HCT116 (cell line): ENCODE results near the gene UBE2F. TPM values are rescaled to one million over a fixed set of nuclear protein-coding genes. Genes with fewer than 3 reads are reported as not detected.

ENCODE experiments used
- ATAC-seq: fragments of 200-7000 bp; cut with Tn5 transposase; 2 replicates; pipeline ENCODE4 v1.9.1; 2020; ENCODE audit warnings: mild to moderate bottlenecking, moderate library complexity
- BruUV-seq: library from RNA; stranded (reverse); fragments of 400-500 nt; replicated peaks from 2 replicates; lab custom pipeline; 2021; lab: Mats Ljungman, UMichigan
- CTCF ChIA-PET: fragments of 300-600 bp; sonication (Branson Sonifier 250); formaldehyde crosslinking; loops from one replicate; lab custom pipeline; 2021; ENCODE audit warnings: antibody characterized with exemption; lab: Charles Lee
- POLR2A ChIA-PET: fragments of 300-600, 350-600 bp; sonication (Branson Sonifier 250); formaldehyde crosslinking; loops from one replicate; lab custom pipeline; 2021; ENCODE audit warnings: antibody characterized with exemption; lab: Charles Lee
- RAD21 ChIA-PET, 2 experiments: fragments of 300-600 bp; sonication (Branson Sonifier 250); formaldehyde crosslinking; loops; one replicate each; lab custom pipeline; 2023; ENCODE audit warnings: low total read pairs in 2 of 2; ENCODE audit not compliant: uncharacterized antibody in 2 of 2, unreplicated experiment in 2 of 2, low non-redundant PET in 1 of 2; lab: Charles Lee
- DNase-seq: peaks from one replicate; pipeline ENCODE4 v3.0.0-alpha.2; 2010; ENCODE audit warnings: low read depth, low spot score
- H2AFZ ChIP-seq: fragments of 200-600 bp; shearing (Covaris generic), sonication (generic); 2 replicates; pipeline ENCODE4 v1.6.1; 2017; ENCODE audit warnings: low read depth, mixed run types, mixed read lengths, antibody characterized with exemption, low read length; ENCODE audit not compliant: poor library complexity, severe bottlenecking
- H3K27ac ChIP-seq: 2 replicates; pipeline ENCODE4 v1.5.1; 2012; ENCODE audit warnings: low read depth, low read length
- H3K27me3 ChIP-seq: fragments of 200-600 bp; sonication (generic); 2 replicates; pipeline ENCODE4 v1.6.1; 2016; ENCODE audit warnings: mixed run types, low read length, mixed read lengths; ENCODE audit not compliant: insufficient read depth
- H3K36me3 ChIP-seq, 2 experiments: fragments of 200-500 bp in 1 of 2; fragments of 200-600 bp in 1 of 2; sonication (Bioruptor generic) in 1 of 2; sonication (generic) in 1 of 2; 2 replicates each; pipeline versions ENCODE4 v1.5.1 to v1.6.1; 2014 to 2016; ENCODE audit warnings: low read length in 2 of 2, inconsistent platforms in 1 of 2, mixed read lengths in 1 of 2, mixed run types in 1 of 2; ENCODE audit not compliant: insufficient read depth in 2 of 2, control insufficient read depth in 1 of 2
- H3K4me1 ChIP-seq, 2 experiments: fragments of 200-600 bp in 1 of 2; sonication (generic) in 1 of 2; 2 replicates each; pipeline versions ENCODE4 v1.5.1 to v1.6.1; 2012 to 2017; ENCODE audit warnings: low read length in 2 of 2, inconsistent platforms in 1 of 2, mild to moderate bottlenecking in 1 of 2, mixed read lengths in 1 of 2, mixed run types in 1 of 2, moderate library complexity in 1 of 2; ENCODE audit not compliant: insufficient read depth in 2 of 2, control insufficient read depth in 1 of 2
- H3K4me2 ChIP-seq: fragments of 200-600 bp; sonication (generic); 2 replicates; pipeline ENCODE4 v1.6.1; 2017; ENCODE audit warnings: mixed run types, low read length, mixed read lengths
- H3K4me3 ChIP-seq, 2 experiments: fragments of 200-600 bp in 1 of 2; sonication (generic) in 1 of 2; replicated peaks in 1 of 2; 2 replicates each; pipeline ENCODE4 v1.5.1; 2011 to 2016; ENCODE audit warnings: low read length in 2 of 2, control low read depth in 1 of 2, low read depth in 1 of 2, mild to moderate bottlenecking in 1 of 2, mixed read lengths in 1 of 2, mixed run types in 1 of 2
- H3K79me2 ChIP-seq: fragments of 200-600 bp; sonication (generic); 2 replicates; pipeline ENCODE4 v1.6.1; 2017; ENCODE audit warnings: mild to moderate bottlenecking, mixed run types, low read length, moderate library complexity, mixed read lengths; ENCODE audit not compliant: insufficient read depth
- H3K9ac ChIP-seq: fragments of 200-600 bp; sonication (generic); 2 replicates; pipeline ENCODE4 v1.6.1; 2016; ENCODE audit warnings: low read length, mixed read lengths
- H3K9me2 ChIP-seq: fragments of 200-600 bp; sonication (generic), shearing (Covaris generic); 2 replicates; pipeline ENCODE4 v1.6.1; 2017; ENCODE audit warnings: mixed run types, mild to moderate bottlenecking, moderate library complexity; ENCODE audit not compliant: insufficient read depth
- H3K9me3 ChIP-seq, 2 experiments: fragments of 200-500 bp in 1 of 2; fragments of 200-600 bp in 1 of 2; sonication (Bioruptor generic) in 1 of 2; sonication (generic) in 1 of 2; 2 replicates each; pipeline ENCODE4 v1.6.1; 2014 to 2017; ENCODE audit warnings: low read length in 2 of 2, mixed read lengths in 2 of 2, inconsistent platforms in 1 of 2, low read depth in 1 of 2, mild to moderate bottlenecking in 1 of 2, mixed run types in 1 of 2, moderate library complexity in 1 of 2; ENCODE audit not compliant: control insufficient read depth in 1 of 2, insufficient read depth in 1 of 2
- H4K20me1 ChIP-seq: fragments of 200-600 bp; sonication (generic), shearing (Covaris generic); 2 replicates; pipeline ENCODE4 v1.6.1; 2017; ENCODE audit warnings: mixed run types, mild to moderate bottlenecking, moderate library complexity; ENCODE audit not compliant: insufficient read depth
- CBX3 ChIP-seq: IDR thresholded peaks from 2 replicates; pipeline ENCODE4 v1.6.1; 2012; ENCODE audit warnings: low read depth
- CEBPB ChIP-seq: IDR thresholded peaks from 2 replicates; pipeline ENCODE4 v1.6.1; 2012; ENCODE audit warnings: low read depth
- EGR1 ChIP-seq: IDR thresholded peaks from 2 replicates; pipeline ENCODE4 v1.6.1; 2012; ENCODE audit warnings: low read depth
- ELF1 ChIP-seq: IDR thresholded peaks from 2 replicates; pipeline ENCODE4 v1.6.1; 2012; ENCODE audit warnings: low read depth, borderline replicate concordance
- EZH2 ChIP-seq: fragments of 200-600 bp; sonication (generic); IDR thresholded peaks from 2 replicates; pipeline ENCODE4 v1.6.1; 2017; ENCODE audit warnings: antibody characterized with exemption, mixed run types
- EZH2phosphoT487 ChIP-seq: fragments of 200-600 bp; IDR thresholded peaks from 2 replicates; pipeline ENCODE4 v1.6.1; 2018; ENCODE audit warnings: antibody characterized with exemption, borderline replicate concordance
- FOSL1 ChIP-seq: IDR thresholded peaks from 2 replicates; pipeline ENCODE4 v1.6.1; 2012; ENCODE audit warnings: low read depth
- JUND ChIP-seq: IDR thresholded peaks from 2 replicates; pipeline ENCODE4 v1.6.1; 2012
- POLR2A ChIP-seq: IDR thresholded peaks from 2 replicates; pipeline ENCODE4 v1.7.0; 2011; ENCODE audit warnings: borderline replicate concordance; ENCODE audit not compliant: insufficient read depth, insufficient read length; ENCODE audit errors: extremely low read depth
- POLR2AphosphoS5 ChIP-seq: IDR thresholded peaks from 2 replicates; pipeline ENCODE4 v1.6.1; 2011; ENCODE audit warnings: mild to moderate bottlenecking, low read depth, low read length, moderate library complexity
- RAD21 ChIP-seq: IDR thresholded peaks from 2 replicates; pipeline ENCODE4 v1.6.1; 2012; ENCODE audit warnings: low read depth, mild to moderate bottlenecking
- SIN3A ChIP-seq: IDR thresholded peaks from 2 replicates; pipeline ENCODE4 v1.6.1; 2012; ENCODE audit warnings: low read depth
- SP1 ChIP-seq: IDR thresholded peaks from 2 replicates; pipeline ENCODE4 v1.6.1; 2012; ENCODE audit warnings: low read depth
- SRF ChIP-seq: IDR thresholded peaks from 2 replicates; pipeline ENCODE4 v1.6.1; 2012; ENCODE audit warnings: low read depth
- TCF7L2 ChIP-seq: IDR thresholded peaks from 2 replicates; pipeline ENCODE4 v1.7.0; 2011; ENCODE audit warnings: borderline replicate concordance, inconsistent platforms; ENCODE audit not compliant: insufficient read depth, insufficient read length; ENCODE audit errors: extremely low read depth
- YY1 ChIP-seq: IDR thresholded peaks from 2 replicates; pipeline ENCODE4 v1.6.1; 2011; ENCODE audit warnings: low read length, low read depth, moderate library complexity, mild to moderate bottlenecking; ENCODE audit not compliant: insufficient replicate concordance; ENCODE audit errors: extremely low read depth
- ZFX ChIP-seq: fragments of 450-650 bp; IDR thresholded peaks from 2 replicates; pipeline ENCODE4 v1.6.1; 2017
- ZNF274 ChIP-seq: fragments of 200-500 bp; sonication (Bioruptor generic); IDR thresholded peaks from 2 replicates; pipeline ENCODE4 v1.6.1; 2014; ENCODE audit warnings: mild to moderate bottlenecking, low read depth, low read length, inconsistent platforms
- intact Hi-C: fragments of 100-400 bp; cut with micrococcal nuclease; formaldehyde crosslinking; loops from 2 replicates; pipeline ENCODE4 v1.10.0; 2022
- total RNA-seq: library from RNA; stranded (reverse); gene quantifications from one replicate; pipeline ENCODE4 v1.2.1, GENCODE V29; 2021; ENCODE audit not compliant: unreplicated experiment
- TF ChIP-seq, protein P1 (sequence below), 3 experiments: fragments of 200-600 bp in 1 of 3; sonication (generic) in 1 of 3; IDR thresholded peaks in 2 of 3; conservative IDR thresholded peaks in 1 of 3; 2 replicates each; pipeline ENCODE4 v1.5.1; 2012 to 2017; ENCODE audit warnings: low read depth in 2 of 3, low read length in 2 of 3, antibody characterized with exemption in 1 of 3, borderline replicate concordance in 1 of 3, control low read depth in 1 of 3, mild to moderate bottlenecking in 1 of 3, mixed read lengths in 1 of 3, mixed run types in 1 of 3, moderate library complexity in 1 of 3; ENCODE audit not compliant: insufficient read depth in 1 of 3
- TF ChIP-seq, protein P2 (sequence below): IDR thresholded peaks from 2 replicates; pipeline ENCODE4 v1.6.1; 2012
- TF ChIP-seq, protein P3 (sequence below): IDR thresholded peaks from 2 replicates; pipeline ENCODE4 v1.6.1; 2012

Gene UBE2F
- total RNA-seq, 1 experiment from 2014 or later: 32.8 TPM

DNA sequence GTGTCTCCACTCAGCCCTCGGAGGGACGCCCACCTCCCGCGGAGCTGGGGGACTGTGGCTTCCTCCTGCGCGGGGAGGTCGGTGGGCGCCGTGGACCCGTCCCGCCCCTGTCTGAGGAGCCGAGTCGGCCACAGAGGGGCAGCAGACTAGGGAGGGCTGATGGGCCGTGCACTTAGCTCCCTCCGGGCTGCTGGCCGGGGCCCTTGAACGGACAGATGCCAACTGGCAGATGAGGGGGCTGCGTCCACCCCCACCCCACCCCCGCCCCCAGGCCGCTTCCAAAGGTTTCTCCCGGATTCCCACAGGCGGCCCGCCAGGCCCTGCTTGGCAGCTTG, 10.4 kb upstream of the UBE2F start:
- no TSS peak for BruUV-seq
- no peak overlapping the region for H3K4me3 ChIP-seq
- H3K79me2 ChIP-seq: no peaks in the 10 kb centered on the region
- no peak overlapping the region for H3K9ac ChIP-seq
- H3K27ac ChIP-seq: no peak overlapping the region
- ATAC-seq (no peak), DNase-seq (no peak)
- POLR2A ChIA-PET: no interaction called here
- H4K20me1 ChIP-seq: no peaks in the 10 kb centered on the region
- CTCF ChIA-PET: no interaction called here
- no peaks in the 10 kb centered on the region for H3K27me3 ChIP-seq
- no peak overlapping the region for H2AFZ ChIP-seq
- TF ChIP-seq ZNF274 (no peak), EGR1 (no peak), FOSL1 (no peak), SP1 (no peak), JUND (no peak)
- TF ChIP-seq, protein P1, sequence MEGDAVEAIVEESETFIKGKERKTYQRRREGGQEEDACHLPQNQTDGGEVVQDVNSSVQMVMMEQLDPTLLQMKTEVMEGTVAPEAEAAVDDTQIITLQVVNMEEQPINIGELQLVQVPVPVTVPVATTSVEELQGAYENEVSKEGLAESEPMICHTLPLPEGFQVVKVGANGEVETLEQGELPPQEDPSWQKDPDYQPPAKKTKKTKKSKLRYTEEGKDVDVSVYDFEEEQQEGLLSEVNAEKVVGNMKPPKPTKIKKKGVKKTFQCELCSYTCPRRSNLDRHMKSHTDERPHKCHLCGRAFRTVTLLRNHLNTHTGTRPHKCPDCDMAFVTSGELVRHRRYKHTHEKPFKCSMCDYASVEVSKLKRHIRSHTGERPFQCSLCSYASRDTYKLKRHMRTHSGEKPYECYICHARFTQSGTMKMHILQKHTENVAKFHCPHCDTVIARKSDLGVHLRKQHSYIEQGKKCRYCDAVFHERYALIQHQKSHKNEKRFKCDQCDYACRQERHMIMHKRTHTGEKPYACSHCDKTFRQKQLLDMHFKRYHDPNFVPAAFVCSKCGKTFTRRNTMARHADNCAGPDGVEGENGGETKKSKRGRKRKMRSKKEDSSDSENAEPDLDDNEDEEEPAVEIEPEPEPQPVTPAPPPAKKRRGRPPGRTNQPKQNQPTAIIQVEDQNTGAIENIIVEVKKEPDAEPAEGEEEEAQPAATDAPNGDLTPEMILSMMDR (IDR thresholded peaks at IDR 0.05 in 2 of 3, conservative IDR thresholded peaks at IDR 0.05 in 1 of 3; ENCODE audit: borderline replicate concordance in 1 of 3, insufficient read depth in 1 of 3, low read depth in 2 of 3, low read length in 2 of 3): no peak
- H3K9me2 ChIP-seq: no peaks in the 10 kb centered on the region
- no peaks in the 10 kb centered on the region for H3K36me3 ChIP-seq
- H3K4me1 ChIP-seq: no peaks in the 10 kb centered on the region
- RAD21 ChIA-PET: no interaction called here
- no peak overlapping the region for H3K4me2 ChIP-seq
- intact Hi-C loops: no loop called here
- H3K9me3 ChIP-seq: peaks cover 0 to 6% of the 10 kb centered on the region in 2 experiments; a peak in 1 of 4 replicates

DNA sequence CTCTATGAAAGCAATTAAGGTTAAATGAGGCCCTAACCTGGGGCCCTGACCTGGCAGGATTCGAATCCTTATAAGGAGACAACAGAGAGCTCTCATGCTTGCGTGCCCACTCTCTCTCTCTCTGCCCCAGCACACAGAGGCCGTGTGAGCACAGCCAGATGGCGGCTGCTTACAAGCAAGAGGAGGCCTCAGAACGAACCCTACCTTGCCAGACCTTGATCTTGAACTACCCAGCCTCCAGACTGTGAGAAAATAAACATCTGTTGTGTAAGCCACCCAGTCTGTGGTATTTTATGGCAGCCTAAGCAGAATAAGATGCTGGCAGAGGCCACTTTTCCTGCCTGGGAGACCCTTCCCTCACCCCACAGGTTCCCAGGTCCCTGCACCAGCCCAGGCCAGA, 5.2 kb upstream of the UBE2F start:
- Histone ChIP-seq H3K4me2 (no peak overlapping the region), H3K36me3 (no peaks in the 10 kb centered on the region), H3K4me1 (peaks cover 0 to 7% of the 10 kb centered on the region in 2 experiments; a peak in 2 of 4 replicates), H3K9me2 (no peaks in the 10 kb centered on the region), H3K4me3 (no peak overlapping the region), H3K27ac (no peak overlapping the region), H4K20me1 (no peaks in the 10 kb centered on the region), H2AFZ (no peak overlapping the region)
- intact Hi-C loops: no loop called here
- no peak for ATAC-seq
- ChIA-PET CTCF (no interaction called here), RAD21 (no interaction called here)
- no peak for TF ChIP-seq EZH2
- TF ChIP-seq SRF: no peak
- no peak for TF ChIP-seq POLR2AphosphoS5
- TF ChIP-seq, protein P2, sequence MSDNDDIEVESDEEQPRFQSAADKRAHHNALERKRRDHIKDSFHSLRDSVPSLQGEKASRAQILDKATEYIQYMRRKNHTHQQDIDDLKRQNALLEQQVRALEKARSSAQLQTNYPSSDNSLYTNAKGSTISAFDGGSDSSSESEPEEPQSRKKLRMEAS: no peak
- TF ChIP-seq CBX3: no peak
- no peak for TF ChIP-seq CEBPB
- TF ChIP-seq POLR2A: no peak
- TF ChIP-seq RAD21: no peak
- TF ChIP-seq SIN3A: no peak
- TF ChIP-seq ZFX: no peak
- no peak for TF ChIP-seq EZH2phosphoT487
- TF ChIP-seq JUND: no peak
- no peak for TF ChIP-seq FOSL1
- TF ChIP-seq ZNF274: no peak
- TF ChIP-seq SP1: no peak
- TF ChIP-seq, protein P3, sequence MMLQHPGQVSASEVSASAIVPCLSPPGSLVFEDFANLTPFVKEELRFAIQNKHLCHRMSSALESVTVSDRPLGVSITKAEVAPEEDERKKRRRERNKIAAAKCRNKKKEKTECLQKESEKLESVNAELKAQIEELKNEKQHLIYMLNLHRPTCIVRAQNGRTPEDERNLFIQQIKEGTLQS: no peak
- no peak for TF ChIP-seq TCF7L2
- no peak for TF ChIP-seq ELF1
- TF ChIP-seq YY1: no peak
- TF ChIP-seq, all 23 proteins: peak for 0
- no TSS peak for BruUV-seq
- Histone ChIP-seq H3K9ac (no peak overlapping the region), H3K9me3 (peaks cover 0 to 19% of the 10 kb centered on the region in 2 experiments; a peak in 1 of 4 replicates), H3K27me3 (no peaks in the 10 kb centered on the region), H3K79me2 (no peaks in the 10 kb centered on the region)
- POLR2A ChIA-PET: no interaction called here
- DNase-seq: no peak
